Measurements from ENCODE around the gene RAMACL. TPM values are rescaled to one million over a fixed set of nuclear protein-coding genes. Genes with fewer than 3 reads are reported as not detected.

Gene RAMACL
- total RNA-seq, 1 donor from 2014 or later = 0.43 TPM

GRCh38 chr6:166600931-166601330 lies 14.5 kb upstream of the RAMACL start:
- ATAC-seq (no peak), DNase-seq (ENCODE audit: missing footprints) (no peak)
- intact Hi-C loops (cut with DNase I) = no loop called here

- ATAC-seq (no peak), DNase-seq (ENCODE audit: missing footprints) (no peak)
- intact Hi-C loops (cut with DNase I) = no loop called here
Measured at GRCh38 chr6:166599205-166599604, 12.7 kb upstream of the RAMACL start.

- ATAC-seq (peak; percentile 87), DNase-seq (ENCODE audit: missing footprints) (no peak)
- intact Hi-C loops (cut with DNase I) = no loop called here
Measured at GRCh38 chr6:166598441-166599138, 12.1 kb upstream of the RAMACL start.

GRCh38 chr6:166597711-166598440 lies 11.4 kb upstream of the RAMACL start:
- no peak for ATAC-seq

GRCh38 chr6:166596776-166597507 lies 10.5 kb upstream of the RAMACL start:
- intact Hi-C loops (cut with DNase I) = no loop called here
- DNase-seq (ENCODE audit: missing footprints) (no peak), ATAC-seq (no peak)

More at GRCh38 chr6:166597711-166598440, 11.4 kb upstream of the RAMACL start:
- intact Hi-C loops (cut with DNase I) = no loop called here
- DNase-seq (ENCODE audit: missing footprints) = no peak

GRCh38 chr6:166595949-166596348 lies 9.5 kb upstream of the RAMACL start:
- intact Hi-C loops (cut with DNase I) = no loop called here
- ATAC-seq (no peak), DNase-seq (ENCODE audit: missing footprints) (no peak)

GRCh38 chr6:166595061-166595780 lies 8.7 kb upstream of the RAMACL start:
- DNase-seq (ENCODE audit: missing footprints) = no peak
- ATAC-seq = no peak
- intact Hi-C loops (cut with DNase I) = no loop called here

GRCh38 chr6:166592821-166593220 lies 6.3 kb upstream of the RAMACL start:
- ATAC-seq (no peak), DNase-seq (ENCODE audit: missing footprints) (no peak)
- intact Hi-C loops (cut with DNase I) = no loop called here

GRCh38 chr6:166591961-166592520 lies 5.6 kb upstream of the RAMACL start:
- intact Hi-C loops (cut with DNase I) = no loop called here
- ATAC-seq (no peak), DNase-seq (ENCODE audit: missing footprints) (no peak)

GRCh38 chr6:166591026-166591425 lies 4.5 kb upstream of the RAMACL start:
- DNase-seq (ENCODE audit: missing footprints) (no peak), ATAC-seq (no peak)
- intact Hi-C loops (cut with DNase I) = no loop called here

GRCh38 chr6:166589786-166590574 lies 3.5 kb upstream of the RAMACL start:
- DNase-seq (ENCODE audit: missing footprints) (no peak), ATAC-seq (no peak)
- intact Hi-C loops (cut with DNase I) = no loop called here

- ATAC-seq (no peak), DNase-seq (ENCODE audit: missing footprints) (no peak)
- intact Hi-C loops (cut with DNase I) = no loop called here
Measured at GRCh38 chr6:166589337-166589731, 2.9 kb upstream of the RAMACL start.

- no peak for DNase-seq (ENCODE audit: missing footprints)
- ATAC-seq = no peak
- intact Hi-C loops (cut with DNase I) = no loop called here
Measured at GRCh38 chr6:166588691-166589336, 2.3 kb upstream of the RAMACL start.

GRCh38 chr6:166587631-166588413 lies 1.3 kb upstream of the RAMACL start:
- DNase-seq (ENCODE audit: missing footprints) (no peak), ATAC-seq (no peak)
- intact Hi-C loops (cut with DNase I) = no loop called here

GRCh38 chr6:166584853-166585429 lies 1.5 kb downstream of the RAMACL start:
- DNase-seq (ENCODE audit: missing footprints) = no peak
- ATAC-seq = no peak
- intact Hi-C loops (cut with DNase I) = no loop called here

- ATAC-seq = peak; percentile 18
- intact Hi-C loops (cut with DNase I) = no loop called here
- DNase-seq (ENCODE audit: missing footprints) = no peak
Measured at GRCh38 chr6:166584155-166584554, 2.3 kb downstream of the RAMACL start.

Measured in Right ventricle myocardium inferior (tissue), 1 donor.